Measurements from ENCODE around the gene CAMK2D. TPM values are rescaled to one million over a fixed set of nuclear protein-coding genes. Genes with fewer than 3 reads are reported as not detected.

The CAMK2D gene
- total RNA-seq, 4 donors from 2014 or later = 45.9 to 67.1 (median 56.2) TPM

GRCh38 chr4:113739197-113739596, 22.3 kb downstream of the CAMK2D start:
- ATAC-seq = no peak
- TF ChIP-seq POLR2AphosphoS5 (IDR thresholded peaks at IDR 0.05) (no peak), POLR2A (IDR thresholded peaks at IDR 0.05) (no peak), CTCF (IDR thresholded peaks at IDR 0.05) (no peak), EP300 (IDR thresholded peaks at IDR 0.05) (no peak)
- no peaks in the 10 kb centered on the region for H3K27me3 ChIP-seq
- no peaks in the 10 kb centered on the region for H3K36me3 ChIP-seq
- no peaks in the 10 kb centered on the region for H3K9me3 ChIP-seq
- H3K4me3 ChIP-seq = no peak overlapping the region
- H3K27ac ChIP-seq = no peak overlapping the region
- peaks cover 0 to 21% (median 0%) of the 10 kb centered on the region in 3 donors for H3K4me1 ChIP-seq

- Histone ChIP-seq H3K27me3 (no peaks in the 10 kb centered on the region), H3K4me1 (peaks cover 0 to 21% (median 0%) of the 10 kb centered on the region in 3 donors), H3K27ac (no peak overlapping the region), H3K4me3 (no peak overlapping the region), H3K36me3 (no peaks in the 10 kb centered on the region), H3K9me3 (no peaks in the 10 kb centered on the region)
- TF ChIP-seq EP300 (IDR thresholded peaks at IDR 0.05) (no peak), CTCF (IDR thresholded peaks at IDR 0.05) (no peak), POLR2AphosphoS5 (IDR thresholded peaks at IDR 0.05) (no peak), POLR2A (IDR thresholded peaks at IDR 0.05) (no peak)
- ATAC-seq = no peak
Measured at GRCh38 chr4:113738251-113738650, 23.3 kb downstream of the CAMK2D start.

- Histone ChIP-seq H3K27ac (no peak overlapping the region), H3K4me3 (no peak overlapping the region), H3K27me3 (no peaks in the 10 kb centered on the region), H3K36me3 (no peaks in the 10 kb centered on the region), H3K9me3 (no peaks in the 10 kb centered on the region), H3K4me1 (peaks cover 0 to 18% (median 0%) of the 10 kb centered on the region in 3 donors)
- ATAC-seq = no peak
- TF ChIP-seq POLR2A (IDR thresholded peaks at IDR 0.05) (no peak), POLR2AphosphoS5 (IDR thresholded peaks at IDR 0.05) (no peak), CTCF (IDR thresholded peaks at IDR 0.05) (no peak), EP300 (IDR thresholded peaks at IDR 0.05) (no peak)
Measured at GRCh38 chr4:113733685-113734084, 27.9 kb downstream of the CAMK2D start.

GRCh38 chr4:113732967-113733527, 28.5 kb downstream of the CAMK2D start:
- TF ChIP-seq EP300 (IDR thresholded peaks at IDR 0.05) (no peak), POLR2A (IDR thresholded peaks at IDR 0.05) (no peak), CTCF (IDR thresholded peaks at IDR 0.05) (no peak), POLR2AphosphoS5 (IDR thresholded peaks at IDR 0.05) (no peak)
- Histone ChIP-seq H3K4me3 (no peak overlapping the region), H3K27ac (no peak overlapping the region), H3K4me1 (peaks cover 0 to 12% (median 0%) of the 10 kb centered on the region in 3 donors), H3K27me3 (no peaks in the 10 kb centered on the region), H3K36me3 (no peaks in the 10 kb centered on the region), H3K9me3 (no peaks in the 10 kb centered on the region)
- 15 to 36% methylated on average over 1 of the region's 1 CpG for WGBS, 2 donors (ENCODE audit: low coverage in 1 of 2)
- no peak for ATAC-seq

- Histone ChIP-seq H3K27ac (no peak overlapping the region), H3K27me3 (no peaks in the 10 kb centered on the region), H3K4me1 (peaks cover 0 to 19% (median 0%) of the 10 kb centered on the region in 3 donors), H3K4me3 (no peak overlapping the region), H3K9me3 (no peaks in the 10 kb centered on the region), H3K36me3 (no peaks in the 10 kb centered on the region)
- ATAC-seq = no peak
- TF ChIP-seq EP300 (IDR thresholded peaks at IDR 0.05) = no peak
- no peak for TF ChIP-seq POLR2AphosphoS5 (IDR thresholded peaks at IDR 0.05)
- no peak for TF ChIP-seq POLR2A (IDR thresholded peaks at IDR 0.05)
- no peak for TF ChIP-seq CTCF (IDR thresholded peaks at IDR 0.05)
- WGBS, 2 donors (ENCODE audit: low coverage in 1 of 2) = 97 to 100% methylated on average over 2 of the region's 2 CpGs
Measured at GRCh38 chr4:113730467-113731216, 30.9 kb downstream of the CAMK2D start.
